Activated T-helper 1 cell treated with anti-CD3 and anti-CD28 coated beads, Interleukin-12 subunit alpha, Interleukin-12 subunit beta, Interleukin-2, Interleukin-4 antibody, amounts not matched to agents 30 ng/mL and 10 ng/mL and 1 ng/mL, durations not matched to agents 14 hours and 24 hours and 36 hours (primary cell): ENCODE measurements around the gene LGALS3. TPM values are rescaled to one million over a fixed set of nuclear protein-coding genes. Genes with fewer than 3 reads are reported as not detected.

Source experiments
- DNase-seq: peaks from one replicate; pipeline ENCODE4 v3.0.0; 2021; ENCODE audit warnings: low spot score
- H3K27ac Mint-ChIP-seq: one replicate; pipeline ENCODE4 v1.8.0; 2021; ENCODE audit warnings: mild to moderate bottlenecking, mixed read lengths
- H3K27me3 Mint-ChIP-seq: one replicate; pipeline ENCODE4 v1.8.0; 2022; ENCODE audit warnings: mild to moderate bottlenecking, moderate library complexity, mixed read lengths; ENCODE audit not compliant: insufficient read depth
- H3K36me3 Mint-ChIP-seq: one replicate; pipeline ENCODE4 v1.8.0; 2021; ENCODE audit warnings: low read depth, mixed read lengths
- H3K4me1 Mint-ChIP-seq: one replicate; pipeline ENCODE4 v1.8.0; 2021; ENCODE audit warnings: low read depth, mixed read lengths
- H3K4me3 Mint-ChIP-seq: one replicate; pipeline ENCODE4 v1.8.0; 2021; ENCODE audit warnings: mild to moderate bottlenecking, moderate library complexity, mixed read lengths
- H3K9me3 Mint-ChIP-seq: one replicate; pipeline ENCODE4 v1.8.0; 2021; ENCODE audit warnings: mixed read lengths
- intact Hi-C: fragments of 100-400 bp; cut with micrococcal nuclease; formaldehyde crosslinking; loops from one replicate; pipeline ENCODE4 v1.15.1; 2024
- total RNA-seq: library from RNA; stranded (reverse); gene quantifications from 2 replicates; pipeline ENCODE4 v1.2.3, GENCODE V29; 2022

Gene LGALS3
- total RNA-seq, 1 donor from 2014 or later, result 10.4 TPM

DNA sequence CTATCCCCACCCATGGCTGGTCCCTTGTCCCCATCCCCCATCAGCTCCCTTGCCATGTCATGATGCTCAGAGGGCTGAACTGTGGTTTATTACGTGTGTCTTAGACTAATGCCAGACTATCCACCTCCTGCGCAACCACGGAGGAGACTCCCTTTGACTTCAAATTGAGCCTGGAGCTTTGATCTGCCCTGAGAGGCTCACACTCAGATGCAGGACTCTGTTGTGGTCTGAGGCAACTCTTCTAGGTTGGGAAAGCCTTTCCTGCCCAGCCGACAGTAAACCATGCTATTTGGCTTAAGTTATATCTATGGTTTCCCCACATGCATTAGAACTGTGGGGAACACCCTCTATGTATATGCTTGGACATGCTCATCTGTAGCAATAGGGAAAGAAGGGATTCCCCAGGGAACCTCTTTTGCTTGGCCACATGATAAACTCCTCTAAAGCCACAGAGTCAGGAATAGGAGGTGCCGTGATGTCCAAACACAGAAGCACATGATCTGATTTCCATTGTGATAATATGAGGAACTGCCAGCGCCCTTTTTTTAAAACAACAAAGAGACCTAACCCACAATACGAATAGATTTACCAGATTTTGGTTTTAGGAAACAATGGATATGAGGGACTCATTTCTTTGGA is 11.1 kb upstream of the LGALS3 start:
- Mint-ChIP-seq H3K36me3 (no peaks in the 10 kb centered on the region), H3K9me3 (no peaks in the 10 kb centered on the region), H3K27ac (no peak overlapping the region), H3K4me3 (no peak overlapping the region), H3K27me3 (peaks cover 5% of the 10 kb centered on the region), H3K4me1 (peaks cover 7% of the 10 kb centered on the region)
- no peak for DNase-seq
- intact Hi-C loops, result no loop called here

GRCh38 chr14:55118761-55119160 is 10.3 kb upstream of the LGALS3 start:
- Mint-ChIP-seq H3K27ac (no peak overlapping the region), H3K36me3 (no peaks in the 10 kb centered on the region), H3K4me3 (no peak overlapping the region), H3K27me3 (peaks cover 5% of the 10 kb centered on the region), H3K9me3 (no peaks in the 10 kb centered on the region), H3K4me1 (peaks cover 7% of the 10 kb centered on the region)
- intact Hi-C loops, result no loop called here
- no peak for DNase-seq

GRCh38 chr14:55120571-55121495 is 8.2 kb upstream of the LGALS3 start:
- H3K27ac Mint-ChIP-seq, result no peak overlapping the region
- intact Hi-C loops, result no loop called here
- peaks cover 5% of the 10 kb centered on the region for H3K27me3 Mint-ChIP-seq
- DNase-seq, result no peak
- H3K36me3 Mint-ChIP-seq, result no peaks in the 10 kb centered on the region
- peaks cover 17% of the 10 kb centered on the region for H3K4me1 Mint-ChIP-seq
- H3K4me3 Mint-ChIP-seq, result no peak overlapping the region
- H3K9me3 Mint-ChIP-seq, result no peaks in the 10 kb centered on the region

DNA sequence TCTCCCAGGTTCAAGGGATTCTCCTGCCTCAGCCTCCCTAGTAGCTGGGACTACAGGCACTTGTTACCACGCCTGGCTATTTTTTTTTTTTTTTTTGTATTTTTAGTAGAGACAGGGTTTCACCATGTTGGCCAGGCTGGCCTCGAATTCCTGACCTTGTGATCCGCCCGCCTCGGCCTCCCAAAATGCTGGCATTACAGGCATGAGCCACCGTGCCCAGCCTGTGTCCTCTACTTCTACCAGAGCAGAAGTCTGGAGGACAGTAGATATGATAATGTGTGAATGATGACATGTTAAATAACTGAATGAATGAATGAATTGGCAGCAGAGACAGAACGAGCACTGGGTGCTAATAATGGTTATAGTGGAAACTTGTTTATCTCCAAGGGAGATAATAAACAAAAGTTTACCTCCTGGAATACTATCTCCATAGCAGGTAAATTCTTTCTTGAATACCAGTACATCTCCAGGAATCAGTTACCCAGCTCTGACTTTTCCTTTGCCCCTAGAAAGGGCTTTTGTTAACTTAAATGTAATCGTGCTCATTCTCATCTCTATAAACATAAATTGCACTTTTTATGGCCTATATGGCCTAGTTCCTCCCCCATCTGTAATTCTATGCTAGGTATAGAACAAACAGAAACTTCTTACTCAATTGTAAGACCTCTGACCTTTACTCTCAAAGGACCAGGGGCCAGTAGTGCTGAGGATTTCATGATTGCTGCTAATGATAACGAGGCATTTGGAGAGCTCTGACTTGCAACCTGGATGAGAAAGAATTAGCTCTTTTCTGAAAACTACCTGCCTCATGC is 7.2 kb upstream of the LGALS3 start:
- Mint-ChIP-seq H3K27me3 (peaks cover 11% of the 10 kb centered on the region), H3K27ac (no peak overlapping the region), H3K4me3 (no peak overlapping the region), H3K36me3 (no peaks in the 10 kb centered on the region), H3K9me3 (no peaks in the 10 kb centered on the region), H3K4me1 (peaks cover 17% of the 10 kb centered on the region)
- DNase-seq, result no peak
- intact Hi-C loops, result no loop called here

- H3K36me3 Mint-ChIP-seq, result no peaks in the 10 kb centered on the region
- no peak overlapping the region for H3K27ac Mint-ChIP-seq
- H3K4me3 Mint-ChIP-seq, result no peak overlapping the region
- H3K27me3 Mint-ChIP-seq, result peaks cover 16% of the 10 kb centered on the region
- intact Hi-C loops, result no loop called here
- DNase-seq, result no peak
- peaks cover 17% of the 10 kb centered on the region for H3K4me1 Mint-ChIP-seq
- H3K9me3 Mint-ChIP-seq, result no peaks in the 10 kb centered on the region
Observed at GRCh38 chr14:55122440-55122986, 6.5 kb upstream of the LGALS3 start.

GRCh38 chr14:55123101-55123500 is 6.0 kb upstream of the LGALS3 start:
- no peak for DNase-seq
- Mint-ChIP-seq H3K9me3 (no peaks in the 10 kb centered on the region), H3K36me3 (no peaks in the 10 kb centered on the region), H3K27me3 (peaks cover 22% of the 10 kb centered on the region), H3K4me3 (no peak overlapping the region), H3K4me1 (peaks cover 11% of the 10 kb centered on the region), H3K27ac (no peak overlapping the region)
- intact Hi-C loops, result no loop called here

- intact Hi-C loops, result no loop called here
Observed at GRCh38 chr14:55123852-55124639, 5.0 kb upstream of the LGALS3 start.

GRCh38 chr14:55124774-55125386 is 4.2 kb upstream of the LGALS3 start:
- Mint-ChIP-seq H3K27me3 (peaks cover 24% of the 10 kb centered on the region), H3K27ac (no peak overlapping the region), H3K36me3 (no peaks in the 10 kb centered on the region), H3K4me1 (peaks cover 10% of the 10 kb centered on the region), H3K4me3 (no peak overlapping the region), H3K9me3 (no peaks in the 10 kb centered on the region)
- no peak for DNase-seq
- intact Hi-C loops, result no loop called here

More at GRCh38 chr14:55123852-55124639, 5.0 kb upstream of the LGALS3 start:
- no peak overlapping the region for H3K27ac Mint-ChIP-seq
- no peaks in the 10 kb centered on the region for H3K36me3 Mint-ChIP-seq
- peaks cover 23% of the 10 kb centered on the region for H3K27me3 Mint-ChIP-seq
- no peak for DNase-seq
- peaks cover 10% of the 10 kb centered on the region for H3K4me1 Mint-ChIP-seq
- H3K9me3 Mint-ChIP-seq, result no peaks in the 10 kb centered on the region
- H3K4me3 Mint-ChIP-seq, result no peak overlapping the region

GRCh38 chr14:55125403-55125802 is 3.6 kb upstream of the LGALS3 start:
- H3K9me3 Mint-ChIP-seq, result no peaks in the 10 kb centered on the region
- intact Hi-C loops, result no loop called here
- H3K4me1 Mint-ChIP-seq, result peaks cover 14% of the 10 kb centered on the region
- no peaks in the 10 kb centered on the region for H3K36me3 Mint-ChIP-seq
- peaks cover 26% of the 10 kb centered on the region for H3K27me3 Mint-ChIP-seq
- DNase-seq, result no peak
- H3K4me3 Mint-ChIP-seq, result no peak overlapping the region
- H3K27ac Mint-ChIP-seq, result no peak overlapping the region

- Mint-ChIP-seq H3K4me3 (no peak overlapping the region), H3K27me3 (peaks cover 24% of the 10 kb centered on the region), H3K36me3 (no peaks in the 10 kb centered on the region), H3K4me1 (peaks cover 17% of the 10 kb centered on the region), H3K27ac (no peak overlapping the region), H3K9me3 (no peaks in the 10 kb centered on the region)
- intact Hi-C loops, result no loop called here
- no peak for DNase-seq
Observed at GRCh38 chr14:55126034-55126433, 3.0 kb upstream of the LGALS3 start.

- peaks cover 5% of the 10 kb centered on the region for H3K36me3 Mint-ChIP-seq
- DNase-seq, result no peak
- H3K4me3 Mint-ChIP-seq, result no peak overlapping the region
- no peaks in the 10 kb centered on the region for H3K9me3 Mint-ChIP-seq
- peaks cover 26% of the 10 kb centered on the region for H3K4me1 Mint-ChIP-seq
- intact Hi-C loops, result no loop called here
- H3K27me3 Mint-ChIP-seq, result peaks cover 32% of the 10 kb centered on the region
- H3K27ac Mint-ChIP-seq, result no peak overlapping the region
Observed at GRCh38 chr14:55126932-55127459, 2.1 kb upstream of the LGALS3 start.
